Measurements from ENCODE around the gene C12orf60.
"Not testable (repeated sequence)": the region's sequence is repeated elsewhere in the genome, so short reads cannot be mapped to it uniquely, and the experiment has no call there.

DNA sequence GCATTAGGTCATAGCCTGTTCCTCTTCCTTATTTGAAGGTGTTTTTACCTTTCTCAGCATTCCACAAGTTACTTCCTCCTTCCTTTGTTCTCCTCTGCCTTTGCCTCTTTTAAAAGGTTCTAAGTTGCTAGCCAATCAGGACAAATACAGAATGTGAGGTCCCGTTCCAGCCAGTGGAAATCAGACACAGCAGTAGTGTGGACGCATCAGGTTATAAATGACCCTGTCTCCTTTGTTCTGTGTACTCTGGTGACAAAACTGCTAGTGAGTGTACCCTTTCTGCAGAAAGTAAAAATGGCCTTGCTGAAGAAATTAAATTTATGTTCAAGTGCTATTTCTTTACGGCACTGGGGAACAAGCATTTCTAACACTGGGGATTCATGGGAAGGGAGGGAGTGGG lies 37.5 kb upstream of the C12orf60 start:
- TF ChIP-seq ZNF274 (IDR thresholded peaks at IDR 0.05; ENCODE audit: low read depth, low read length); SUZ12 (IDR thresholded peaks at IDR 0.05; ENCODE audit: extremely low read depth, insufficient read depth, insufficient read length); YY1 (IDR thresholded peaks at IDR 0.05; ENCODE audit: insufficient read depth, insufficient read length): not testable (repeated sequence)
